HG03378 (cell line): ENCODE data around the gene RBFOX2.

Experiments
- ATAC-seq: cut with Tn5 transposase; IDR thresholded peaks from one replicate; pipeline ENCODE4 v1.9.1; 2021; ENCODE audit warnings: mild to moderate bottlenecking, moderate library complexity; ENCODE audit not compliant: unreplicated experiment

Gene RBFOX2

DNA sequence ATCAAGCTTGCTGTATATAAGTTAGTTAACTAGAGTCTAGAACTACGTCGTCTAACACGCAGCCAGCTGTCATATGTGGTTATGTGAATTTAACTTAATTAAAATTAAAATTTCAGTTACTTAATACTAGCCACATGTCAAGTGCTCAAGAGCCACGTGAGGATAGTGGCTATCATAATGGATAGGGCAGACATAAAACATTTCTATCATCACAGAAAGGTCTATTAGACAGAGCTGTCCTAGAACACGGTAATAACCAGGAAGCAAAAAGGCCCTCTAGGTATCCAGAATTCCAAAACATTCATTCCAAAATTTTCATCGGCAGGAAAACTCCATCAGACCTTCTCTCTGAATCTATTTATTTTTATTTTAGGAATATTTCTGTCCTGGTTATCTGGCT, 123.9 kb downstream of the RBFOX2 start:
- ATAC-seq, result no peak

DNA sequence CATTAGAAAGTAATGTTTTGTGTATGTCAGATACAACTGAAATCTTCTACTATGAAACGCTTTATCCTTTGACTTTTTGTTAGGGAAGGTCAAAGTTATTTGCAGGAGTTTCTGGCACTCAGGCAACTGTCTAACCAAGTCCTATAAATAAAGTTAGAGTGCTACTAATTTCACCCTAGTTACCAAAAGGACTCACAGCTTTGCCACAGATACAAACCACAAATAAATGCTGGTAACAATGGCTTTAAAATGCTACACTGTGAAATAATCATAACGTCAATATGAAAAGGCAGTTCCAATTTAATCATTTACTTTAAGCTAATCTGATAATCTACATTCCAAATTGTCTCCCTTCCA, 124.3 kb downstream of the RBFOX2 start:
- no peak for ATAC-seq

GRCh38 chr22:35903571-35904335, 124.9 kb downstream of the RBFOX2 start:
- no peak for ATAC-seq

DNA sequence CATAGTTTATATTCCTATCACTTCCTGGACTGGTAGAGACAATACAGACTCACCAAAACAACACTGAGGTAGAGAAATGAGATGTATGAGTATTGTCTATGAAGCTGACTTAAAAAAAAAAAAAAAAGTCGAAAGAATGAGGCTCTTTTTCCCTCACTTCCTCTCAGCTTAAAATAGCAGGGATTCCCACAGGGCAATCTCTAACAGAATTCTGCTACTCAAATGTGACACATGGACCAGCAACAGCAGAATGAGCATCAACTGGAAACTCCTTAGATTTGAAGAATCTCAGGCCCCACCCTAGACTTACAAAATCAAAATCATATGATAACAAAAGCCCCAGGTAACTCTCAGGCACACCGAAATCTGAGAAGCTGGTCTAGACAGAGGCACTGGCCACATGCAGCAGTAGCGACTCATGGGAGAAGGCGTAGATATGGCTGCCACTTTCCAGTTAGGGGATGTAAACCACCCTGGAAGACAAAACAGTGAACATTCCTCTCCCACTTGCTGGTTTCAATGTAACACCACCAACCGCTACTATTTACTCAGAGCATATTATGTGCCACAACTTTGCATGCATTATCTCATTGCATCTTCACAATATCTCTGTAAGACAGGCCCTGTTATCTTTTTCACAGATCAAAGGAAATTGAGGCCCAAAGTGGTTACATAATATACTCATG, 128.0 kb downstream of the RBFOX2 start:
- ATAC-seq, result no peak

DNA sequence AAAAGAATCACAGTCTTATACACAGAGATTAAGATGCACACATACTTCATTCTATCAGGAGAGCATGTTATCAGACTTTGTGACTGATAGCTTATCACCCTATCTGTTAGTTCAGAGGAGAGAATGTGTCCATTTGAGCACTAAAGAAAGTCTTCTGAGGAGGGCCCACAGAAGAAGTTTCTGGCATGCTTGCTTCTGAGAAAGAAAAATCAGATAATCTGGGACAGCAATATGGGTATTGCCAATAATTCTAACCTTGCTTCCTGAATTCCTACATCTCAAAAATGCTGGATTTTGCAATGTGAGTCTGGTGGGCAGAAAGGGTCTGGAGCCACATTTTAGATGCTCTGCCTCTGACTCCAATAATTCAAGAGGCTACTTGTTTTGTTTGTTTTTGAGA, 128.9 kb downstream of the RBFOX2 start:
- no peak for ATAC-seq

- ATAC-seq, result no peak
Measured at GRCh38 chr22:35896111-35896705, 132.4 kb downstream of the RBFOX2 start.

DNA sequence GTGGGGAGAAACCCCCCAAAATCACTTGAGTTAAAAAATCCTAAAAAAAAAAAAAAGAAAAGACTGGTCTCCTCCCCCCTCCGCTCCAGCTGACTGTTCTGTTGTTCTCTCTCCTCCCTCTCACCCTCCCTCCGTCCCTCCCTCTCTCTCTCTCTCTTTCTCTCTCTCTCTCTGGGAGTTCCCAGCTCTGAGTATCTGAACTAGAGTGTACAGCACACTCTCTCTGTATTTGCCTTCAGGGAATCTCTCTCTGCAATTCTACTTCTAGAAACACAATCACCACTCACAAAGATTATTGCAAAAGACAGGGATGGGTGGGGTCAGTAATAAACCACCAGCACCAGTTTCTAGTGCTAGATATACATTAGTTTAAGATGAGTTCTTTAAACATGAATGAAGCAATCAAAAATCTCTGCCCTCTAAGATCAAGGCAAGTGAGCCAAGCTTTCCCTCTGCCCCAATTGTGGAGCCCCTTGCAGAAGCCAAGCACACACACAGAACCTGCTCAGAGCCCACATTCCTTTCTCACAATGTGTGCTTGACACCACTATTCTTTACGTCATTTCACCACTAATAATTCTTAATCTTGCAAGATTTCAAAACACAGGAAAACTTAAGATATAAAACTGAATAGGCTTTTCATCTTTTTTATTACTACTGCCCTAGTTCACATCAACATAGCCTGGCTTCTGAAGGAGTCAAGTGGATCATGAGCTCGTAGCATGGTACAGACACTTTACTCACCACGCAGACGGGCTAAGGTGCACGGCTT, 133.5 kb downstream of the RBFOX2 start:
- no peak for ATAC-seq

- no peak for ATAC-seq
Measured at GRCh38 chr22:35894464-35894878, 134.2 kb downstream of the RBFOX2 start.

- ATAC-seq, result no peak
Measured at GRCh38 chr22:35893698-35894097, 134.9 kb downstream of the RBFOX2 start.

GRCh38 chr22:35892192-35892591, 136.4 kb downstream of the RBFOX2 start:
- ATAC-seq, result no peak

- ATAC-seq, result no peak
Measured at GRCh38 chr22:35891442-35891841, 137.2 kb downstream of the RBFOX2 start.

- ATAC-seq, result no peak
Measured at GRCh38 chr22:35889071-35889470, 139.6 kb downstream of the RBFOX2 start.

DNA sequence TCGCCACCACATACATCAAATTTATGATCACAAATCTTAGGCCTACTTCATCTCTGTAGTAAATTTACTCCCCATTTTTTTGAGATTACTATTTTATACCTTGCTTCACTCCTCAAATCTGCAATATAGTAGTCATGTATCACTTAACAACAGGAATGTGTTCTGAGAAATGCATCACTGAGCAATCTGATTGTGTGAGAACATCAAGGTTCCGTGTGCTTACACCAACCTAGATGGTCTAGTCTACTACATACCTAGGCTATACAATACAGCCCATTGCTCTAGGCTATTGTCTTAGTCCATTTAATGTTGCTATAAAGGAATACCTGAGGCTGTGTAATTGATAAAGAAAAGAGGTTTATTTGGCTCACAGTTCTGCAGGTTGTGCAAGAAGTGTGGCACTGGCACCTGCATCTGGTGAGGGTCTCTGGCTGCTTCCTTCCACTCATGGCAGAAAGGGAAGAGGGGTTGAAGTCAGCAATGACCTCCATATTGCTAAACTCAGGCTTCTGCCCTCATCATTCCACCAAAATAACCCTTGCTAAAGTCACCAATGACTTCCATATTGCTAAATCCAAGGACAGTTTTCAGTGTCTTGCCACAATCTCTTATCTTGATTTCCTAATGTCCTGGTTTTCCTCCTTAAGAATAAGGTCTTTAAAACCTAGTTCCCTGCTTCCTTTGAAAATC, 140.3 kb downstream of the RBFOX2 start:
- ATAC-seq, result no peak

- no peak for ATAC-seq
Measured at GRCh38 chr22:35887296-35887875, 141.2 kb downstream of the RBFOX2 start.

DNA sequence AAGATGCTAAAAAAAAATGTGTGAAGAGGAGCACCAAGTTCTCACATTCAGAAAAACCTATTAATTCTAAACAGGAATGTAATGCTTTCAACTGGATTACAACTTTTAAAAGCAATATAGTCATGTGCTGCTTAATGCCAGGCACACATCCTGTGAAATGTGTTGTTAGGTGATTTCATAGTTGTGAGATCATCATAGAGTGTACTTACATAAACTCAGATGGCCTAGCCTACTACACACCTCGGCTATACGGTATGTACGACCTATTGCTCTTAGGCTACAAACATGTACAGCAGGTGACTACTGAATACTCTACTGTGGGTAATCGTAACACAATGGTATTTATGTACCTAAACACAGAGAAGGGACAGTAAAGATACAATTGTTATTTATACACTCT, 142.3 kb downstream of the RBFOX2 start:
- ATAC-seq, result no peak

- no peak for ATAC-seq
Measured at GRCh38 chr22:35884529-35884928, 144.1 kb downstream of the RBFOX2 start.

DNA sequence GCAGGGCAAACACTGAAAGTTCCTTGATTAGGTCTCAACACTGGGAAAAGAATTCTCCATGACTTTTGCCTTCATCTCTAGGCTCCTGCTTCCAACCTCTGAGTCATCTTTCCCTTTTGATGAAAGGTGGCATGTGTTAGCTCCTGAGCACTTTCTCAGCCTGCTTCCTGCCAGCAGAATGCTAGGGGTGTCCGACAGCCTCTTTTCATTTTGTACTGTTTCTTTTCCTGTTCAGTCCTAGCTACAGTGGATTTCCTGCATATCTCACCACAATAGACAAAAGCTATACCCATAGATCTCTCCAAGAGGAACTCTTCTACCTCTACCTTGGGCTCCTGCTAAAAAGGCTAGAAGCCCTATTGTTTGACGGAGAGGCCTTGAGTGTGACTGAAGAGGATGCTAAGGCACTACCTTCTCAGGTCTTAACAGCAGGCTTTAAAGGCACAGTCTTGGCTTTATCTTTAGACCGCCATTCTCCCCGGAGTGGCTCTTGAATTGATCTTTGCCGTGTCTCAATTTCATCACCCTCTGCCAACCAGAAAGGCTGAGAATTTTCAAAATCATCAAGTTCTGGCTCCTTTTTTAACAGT, 145.5 kb downstream of the RBFOX2 start:
- no peak for ATAC-seq

DNA sequence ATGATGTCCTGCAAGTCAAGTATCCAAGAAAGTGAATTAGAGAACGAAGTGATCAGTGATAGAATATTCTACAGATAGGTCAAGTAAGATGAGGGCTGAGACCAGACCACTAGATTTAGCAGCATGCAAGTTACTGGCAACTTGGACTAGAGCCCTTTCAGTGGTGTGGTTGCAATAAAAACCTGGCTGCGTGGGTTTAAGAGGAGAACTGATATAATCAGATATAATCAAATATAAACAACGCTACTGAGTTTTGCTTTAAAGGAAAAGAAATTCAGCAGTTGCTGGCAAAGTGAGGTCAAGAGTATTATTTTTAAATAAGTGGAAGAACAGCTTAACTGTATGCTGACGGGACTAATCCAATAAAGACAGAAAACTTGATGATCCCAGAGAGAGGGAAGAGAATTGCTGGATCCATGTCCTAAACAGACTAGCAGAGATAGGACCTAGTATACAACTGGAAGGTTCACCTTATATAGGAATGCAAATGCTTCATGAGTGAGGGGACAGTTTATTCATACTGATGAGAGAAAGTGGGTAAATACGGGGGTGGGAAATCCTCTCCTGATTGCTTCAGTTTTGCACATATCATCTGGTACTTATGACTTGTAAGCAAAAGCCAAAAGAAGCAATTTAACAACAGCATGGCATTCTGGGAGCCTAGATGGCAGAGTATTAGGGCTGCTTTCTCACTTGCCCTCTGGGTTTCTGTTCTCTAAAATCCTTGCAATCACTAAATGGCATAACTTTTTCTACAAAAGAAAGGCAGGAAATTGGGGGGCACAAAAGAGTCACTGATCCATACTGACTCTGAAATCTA, 146.2 kb downstream of the RBFOX2 start:
- ATAC-seq, result no peak

DNA sequence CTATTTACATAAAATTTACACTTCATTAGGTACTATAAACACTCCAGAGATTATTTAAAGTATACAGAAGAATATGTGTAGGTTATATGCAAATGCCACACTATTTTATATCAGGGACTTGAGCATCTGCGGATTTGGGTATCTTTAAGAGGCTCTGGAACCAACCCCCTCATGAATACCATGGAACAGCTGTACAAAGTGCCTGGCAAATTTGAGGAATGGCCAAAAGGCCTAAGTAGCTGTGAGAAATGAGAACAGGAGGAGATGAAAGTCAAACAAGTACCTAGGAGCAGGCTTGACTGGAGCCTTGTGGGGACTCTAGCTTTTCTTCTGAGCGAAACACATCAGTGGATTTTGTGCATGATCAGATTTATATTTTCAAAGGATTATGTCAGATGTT, 149.3 kb downstream of the RBFOX2 start:
- no peak for ATAC-seq
